Thyroid gland (tissue), 4 donors: ENCODE measurements around the gene MRNIP.

Source experiments
- POLR2A ChIP-seq, 2 donors: fragments of 450-650 bp; IDR thresholded peaks; one replicate each; pipeline ENCODE4 v1.6.1; 2017; ENCODE audit warnings: antibody characterized with exemption in 2 of 2, mild to moderate bottlenecking in 2 of 2, moderate library complexity in 1 of 2
- TF ChIP-seq, protein P1 (sequence below), 6 experiments: fragments of 200-600 bp in 3 of 6; fragments of 450-650 bp in 3 of 6; sonication (generic) in 3 of 6; IDR thresholded peaks; one replicate each; pipeline ENCODE4 v1.5.1; 2016 to 2019; ENCODE audit warnings: antibody characterized with exemption in 6 of 6, mild to moderate bottlenecking in 2 of 6, inconsistent platforms in 1 of 6, moderate library complexity in 1 of 6

DNA sequence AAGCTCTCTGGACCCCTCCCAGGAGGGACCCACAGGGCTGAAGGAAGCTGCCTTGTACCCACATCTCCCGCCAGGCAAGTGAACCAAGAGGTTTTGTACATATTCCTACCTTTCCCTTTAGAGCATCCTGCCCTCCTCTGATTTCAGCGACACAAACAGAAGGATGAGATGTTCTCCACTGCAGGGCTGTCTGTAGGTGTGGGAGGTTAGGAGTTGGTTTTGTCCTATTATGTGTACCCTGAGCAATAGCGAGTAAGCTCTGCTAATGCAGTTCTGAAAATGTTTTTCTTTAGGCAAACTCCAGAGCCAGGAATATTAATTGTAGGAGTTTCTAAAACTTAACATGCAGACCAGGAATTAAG is 24.9 kb downstream of the MRNIP start:
- TF ChIP-seq, protein P1, sequence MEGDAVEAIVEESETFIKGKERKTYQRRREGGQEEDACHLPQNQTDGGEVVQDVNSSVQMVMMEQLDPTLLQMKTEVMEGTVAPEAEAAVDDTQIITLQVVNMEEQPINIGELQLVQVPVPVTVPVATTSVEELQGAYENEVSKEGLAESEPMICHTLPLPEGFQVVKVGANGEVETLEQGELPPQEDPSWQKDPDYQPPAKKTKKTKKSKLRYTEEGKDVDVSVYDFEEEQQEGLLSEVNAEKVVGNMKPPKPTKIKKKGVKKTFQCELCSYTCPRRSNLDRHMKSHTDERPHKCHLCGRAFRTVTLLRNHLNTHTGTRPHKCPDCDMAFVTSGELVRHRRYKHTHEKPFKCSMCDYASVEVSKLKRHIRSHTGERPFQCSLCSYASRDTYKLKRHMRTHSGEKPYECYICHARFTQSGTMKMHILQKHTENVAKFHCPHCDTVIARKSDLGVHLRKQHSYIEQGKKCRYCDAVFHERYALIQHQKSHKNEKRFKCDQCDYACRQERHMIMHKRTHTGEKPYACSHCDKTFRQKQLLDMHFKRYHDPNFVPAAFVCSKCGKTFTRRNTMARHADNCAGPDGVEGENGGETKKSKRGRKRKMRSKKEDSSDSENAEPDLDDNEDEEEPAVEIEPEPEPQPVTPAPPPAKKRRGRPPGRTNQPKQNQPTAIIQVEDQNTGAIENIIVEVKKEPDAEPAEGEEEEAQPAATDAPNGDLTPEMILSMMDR (IDR thresholded peaks at IDR 0.05), result no peak
- TF ChIP-seq POLR2A (IDR thresholded peaks at IDR 0.05), result no peak
